ENCODE results near the gene SLC13A5. TPM values are rescaled to one million over a fixed set of nuclear protein-coding genes. Genes with fewer than 3 reads are reported as not detected.

The SLC13A5 gene
- total RNA-seq, 1 donor: not detected

DNA sequence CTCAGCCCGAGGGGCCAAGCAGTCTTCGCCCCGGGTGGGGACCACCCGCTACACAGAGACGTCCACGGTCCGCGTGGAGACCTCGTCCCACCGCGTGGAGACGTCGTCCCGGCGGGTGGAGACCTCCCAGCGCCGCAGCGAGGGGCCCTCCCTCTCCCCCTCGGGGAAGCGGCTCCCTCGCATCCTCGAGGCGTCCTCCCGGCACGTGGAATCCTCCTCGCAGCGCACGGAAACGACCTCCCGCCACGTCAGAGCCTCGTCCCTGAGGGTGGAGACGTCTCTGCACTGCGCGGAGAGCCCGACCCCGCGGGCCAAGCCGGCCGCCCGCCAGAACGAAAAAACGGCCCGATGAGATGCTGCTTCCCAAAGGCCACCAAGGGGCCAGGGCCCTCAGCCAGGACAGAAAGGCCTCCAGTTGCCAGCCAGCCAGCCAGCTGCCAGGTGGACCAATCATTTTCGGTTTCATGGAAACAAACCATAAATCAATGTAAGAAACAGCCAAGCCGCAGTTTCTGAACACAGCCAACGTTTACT lies 61.2 kb downstream of the SLC13A5 start:
- DNase-seq (ENCODE audit: low read depth): peak; percentile 43
- peak overlapping the region; percentile 83 for H3K4me3 ChIP-seq (ENCODE audit: low read depth, low read length)
- TF ChIP-seq, protein P1, sequence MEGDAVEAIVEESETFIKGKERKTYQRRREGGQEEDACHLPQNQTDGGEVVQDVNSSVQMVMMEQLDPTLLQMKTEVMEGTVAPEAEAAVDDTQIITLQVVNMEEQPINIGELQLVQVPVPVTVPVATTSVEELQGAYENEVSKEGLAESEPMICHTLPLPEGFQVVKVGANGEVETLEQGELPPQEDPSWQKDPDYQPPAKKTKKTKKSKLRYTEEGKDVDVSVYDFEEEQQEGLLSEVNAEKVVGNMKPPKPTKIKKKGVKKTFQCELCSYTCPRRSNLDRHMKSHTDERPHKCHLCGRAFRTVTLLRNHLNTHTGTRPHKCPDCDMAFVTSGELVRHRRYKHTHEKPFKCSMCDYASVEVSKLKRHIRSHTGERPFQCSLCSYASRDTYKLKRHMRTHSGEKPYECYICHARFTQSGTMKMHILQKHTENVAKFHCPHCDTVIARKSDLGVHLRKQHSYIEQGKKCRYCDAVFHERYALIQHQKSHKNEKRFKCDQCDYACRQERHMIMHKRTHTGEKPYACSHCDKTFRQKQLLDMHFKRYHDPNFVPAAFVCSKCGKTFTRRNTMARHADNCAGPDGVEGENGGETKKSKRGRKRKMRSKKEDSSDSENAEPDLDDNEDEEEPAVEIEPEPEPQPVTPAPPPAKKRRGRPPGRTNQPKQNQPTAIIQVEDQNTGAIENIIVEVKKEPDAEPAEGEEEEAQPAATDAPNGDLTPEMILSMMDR (IDR thresholded peaks at IDR 0.05; ENCODE audit: insufficient read depth, low read depth, low read length): no peak

- TF ChIP-seq, protein P1 (IDR thresholded peaks at IDR 0.05; ENCODE audit: insufficient read depth, low read depth, low read length): no peak
- DNase-seq (ENCODE audit: low read depth): peak; percentile 91
- peak within 1 kb of the TSS; percentile 83 for H3K4me3 ChIP-seq (ENCODE audit: low read depth, low read length)
Measured at GRCh38 chr17:6651354-6651918, 61.7 kb downstream of the SLC13A5 start, which contains the start of the genes C17orf100 and MED31. Gene C17orf100, plus strand, starts transcription at chr17:6651762. Its CDS starts 152 bp downstream, at chr17:6651914. Gene MED31, minus strand, starts transcription at chr17:6651605. Its CDS starts 77 bp downstream, at chr17:6651528.

- DNase-seq (ENCODE audit: low read depth): no peak
- TF ChIP-seq, protein P1 (IDR thresholded peaks at IDR 0.05; ENCODE audit: insufficient read depth, low read depth, low read length): peak; percentile 22
- H3K4me3 ChIP-seq (ENCODE audit: low read depth, low read length): no peak overlapping the region
Measured at GRCh38 chr17:6648181-6648580, 65.0 kb downstream of the SLC13A5 start.

GRCh38 chr17:6643451-6644125 lies 69.6 kb downstream of the SLC13A5 start:
- DNase-seq (ENCODE audit: low read depth): peak; percentile 81
- TF ChIP-seq, protein P1 (IDR thresholded peaks at IDR 0.05; ENCODE audit: insufficient read depth, low read depth, low read length): no peak
- no peak overlapping the region for H3K4me3 ChIP-seq (ENCODE audit: low read depth, low read length)

GRCh38 chr17:6642592-6642991 lies 70.6 kb downstream of the SLC13A5 start:
- DNase-seq (ENCODE audit: low read depth): no peak
- TF ChIP-seq, protein P1 (IDR thresholded peaks at IDR 0.05; ENCODE audit: insufficient read depth, low read depth, low read length): no peak
- H3K4me3 ChIP-seq (ENCODE audit: low read depth, low read length): no peak overlapping the region

GRCh38 chr17:6641247-6641863 lies 71.8 kb downstream of the SLC13A5 start:
- H3K4me3 ChIP-seq (ENCODE audit: low read depth, low read length): peak overlapping the region; percentile 99
- TF ChIP-seq, protein P1 (IDR thresholded peaks at IDR 0.05; ENCODE audit: insufficient read depth, low read depth, low read length): no peak
- DNase-seq (ENCODE audit: low read depth): no peak

Measured in fibroblast of villous mesenchyme (primary cell).